ENCODE results near the gene RPS6KC1. TPM values are rescaled to one million over a fixed set of nuclear protein-coding genes. Genes with fewer than 3 reads are reported as not detected.

RPS6KC1 gene
- total RNA-seq, 1 donor from 2014 or later: 25.6 TPM

DNA sequence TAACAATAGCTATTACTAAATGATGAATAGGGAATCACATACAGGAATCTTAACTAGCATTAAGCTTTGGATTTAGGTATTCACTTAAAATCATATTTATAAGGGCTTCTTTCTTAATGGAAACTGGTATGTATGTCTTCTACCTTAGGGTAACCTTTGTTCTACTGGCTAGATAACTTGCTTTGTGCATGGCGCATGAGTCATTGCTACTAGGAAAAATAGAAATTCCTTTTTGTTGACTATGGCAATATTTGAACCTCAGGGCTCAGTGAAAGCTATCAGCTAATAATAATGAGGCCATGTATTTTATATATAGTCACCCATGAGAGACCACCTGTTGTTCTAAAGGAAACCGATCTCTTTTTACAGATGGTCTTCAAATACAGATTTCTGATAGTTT is 72.5 kb downstream of the RPS6KC1 start:
- peak overlapping the region; percentile 40 for H3K4me2 ChIP-seq (ENCODE audit: low read length)
- no peak overlapping the region for H2AFZ ChIP-seq (ENCODE audit: low read depth, low read length)
- H3K4me1 ChIP-seq (ENCODE audit: insufficient read depth, low read length): peaks cover 30% of the 10 kb centered on the region
- H3K36me3 ChIP-seq (ENCODE audit: insufficient read depth, low read length): no peaks in the 10 kb centered on the region
- H3K27ac Mint-ChIP-seq (ENCODE audit: unreplicated experiment): no peak overlapping the region
- H3K9ac ChIP-seq (ENCODE audit: low read length): no peak overlapping the region
- no peak overlapping the region for H3K4me3 Mint-ChIP-seq (ENCODE audit: unreplicated experiment)
- no peak overlapping the region for H3K4me3 ChIP-seq (ENCODE audit: insufficient read depth, low read depth, low read length)
- TF ChIP-seq EZH2 (IDR thresholded peaks at IDR 0.05; ENCODE audit: insufficient read depth, low read length): no peak
- TF ChIP-seq, protein P1, sequence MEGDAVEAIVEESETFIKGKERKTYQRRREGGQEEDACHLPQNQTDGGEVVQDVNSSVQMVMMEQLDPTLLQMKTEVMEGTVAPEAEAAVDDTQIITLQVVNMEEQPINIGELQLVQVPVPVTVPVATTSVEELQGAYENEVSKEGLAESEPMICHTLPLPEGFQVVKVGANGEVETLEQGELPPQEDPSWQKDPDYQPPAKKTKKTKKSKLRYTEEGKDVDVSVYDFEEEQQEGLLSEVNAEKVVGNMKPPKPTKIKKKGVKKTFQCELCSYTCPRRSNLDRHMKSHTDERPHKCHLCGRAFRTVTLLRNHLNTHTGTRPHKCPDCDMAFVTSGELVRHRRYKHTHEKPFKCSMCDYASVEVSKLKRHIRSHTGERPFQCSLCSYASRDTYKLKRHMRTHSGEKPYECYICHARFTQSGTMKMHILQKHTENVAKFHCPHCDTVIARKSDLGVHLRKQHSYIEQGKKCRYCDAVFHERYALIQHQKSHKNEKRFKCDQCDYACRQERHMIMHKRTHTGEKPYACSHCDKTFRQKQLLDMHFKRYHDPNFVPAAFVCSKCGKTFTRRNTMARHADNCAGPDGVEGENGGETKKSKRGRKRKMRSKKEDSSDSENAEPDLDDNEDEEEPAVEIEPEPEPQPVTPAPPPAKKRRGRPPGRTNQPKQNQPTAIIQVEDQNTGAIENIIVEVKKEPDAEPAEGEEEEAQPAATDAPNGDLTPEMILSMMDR (IDR thresholded peaks at IDR 0.05; ENCODE audit: insufficient read depth, low read depth, low read length): no peak
- no peaks in the 10 kb centered on the region for H3K27me3 ChIP-seq (ENCODE audit: insufficient read depth, low read length)
- H3K36me3 Mint-ChIP-seq (ENCODE audit: low read depth, unreplicated experiment): peaks cover 3% of the 10 kb centered on the region
- peak overlapping the region; percentile 24 for H3K27ac ChIP-seq (ENCODE audit: low read depth, low read length)
- peaks cover 20% of the 10 kb centered on the region for H4K20me1 ChIP-seq (ENCODE audit: insufficient read depth, low read length)
- H3K4me1 Mint-ChIP-seq (ENCODE audit: low read depth, unreplicated experiment): peaks cover 27% of the 10 kb centered on the region
- H3K27me3 Mint-ChIP-seq (ENCODE audit: low read depth, unreplicated experiment): no peaks in the 10 kb centered on the region
- no peaks in the 10 kb centered on the region for H3K9me3 Mint-ChIP-seq (ENCODE audit: unreplicated experiment)
- DNase-seq (ENCODE audit: low read depth) (peak; percentile 77), FAIRE-seq (no peak)
- H3K9me3 ChIP-seq (ENCODE audit: insufficient read depth, low read depth, low read length): no peaks in the 10 kb centered on the region
- peaks cover 13% of the 10 kb centered on the region for H3K79me2 ChIP-seq (ENCODE audit: insufficient read depth, low read length)

DNA sequence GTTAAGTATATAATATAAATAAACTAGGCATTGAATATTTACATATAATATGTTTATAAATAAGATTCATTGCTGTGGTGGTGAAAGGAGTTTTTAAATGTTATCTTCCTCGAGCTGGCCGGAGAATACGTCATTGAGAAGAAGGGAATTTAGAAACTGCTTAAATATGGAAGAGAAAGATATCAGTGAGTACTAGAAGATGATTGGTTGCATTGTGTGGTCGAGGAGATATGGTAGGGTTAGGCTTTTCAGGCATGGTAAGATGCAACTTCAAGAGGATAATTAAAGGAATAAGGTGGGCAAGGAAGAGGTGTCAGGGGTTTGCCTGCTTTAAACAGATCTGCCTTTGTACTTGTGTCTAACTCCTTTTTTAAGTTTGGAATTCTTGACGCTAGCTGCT is 73.5 kb downstream of the RPS6KC1 start:
- H3K27ac ChIP-seq (ENCODE audit: low read depth, low read length): no peak overlapping the region
- no peak overlapping the region for H3K4me3 Mint-ChIP-seq (ENCODE audit: unreplicated experiment)
- peaks cover 13% of the 10 kb centered on the region for H3K79me2 ChIP-seq (ENCODE audit: insufficient read depth, low read length)
- no peak overlapping the region for H3K27ac Mint-ChIP-seq (ENCODE audit: unreplicated experiment)
- H3K4me1 ChIP-seq (ENCODE audit: insufficient read depth, low read length): peaks cover 29% of the 10 kb centered on the region
- H3K36me3 ChIP-seq (ENCODE audit: insufficient read depth, low read length): no peaks in the 10 kb centered on the region
- no peak overlapping the region for H3K4me3 ChIP-seq (ENCODE audit: insufficient read depth, low read depth, low read length)
- FAIRE-seq: no peak
- H3K4me1 Mint-ChIP-seq (ENCODE audit: low read depth, unreplicated experiment): peaks cover 24% of the 10 kb centered on the region
- H3K9me3 ChIP-seq (ENCODE audit: insufficient read depth, low read depth, low read length): no peaks in the 10 kb centered on the region
- no peak overlapping the region for H3K4me2 ChIP-seq (ENCODE audit: low read length)
- DNase-seq (ENCODE audit: low read depth): no peak
- H3K27me3 ChIP-seq (ENCODE audit: insufficient read depth, low read length): no peaks in the 10 kb centered on the region
- H3K27me3 Mint-ChIP-seq (ENCODE audit: low read depth, unreplicated experiment): no peaks in the 10 kb centered on the region
- no peak overlapping the region for H2AFZ ChIP-seq (ENCODE audit: low read depth, low read length)
- no peaks in the 10 kb centered on the region for H3K9me3 Mint-ChIP-seq (ENCODE audit: unreplicated experiment)
- TF ChIP-seq, protein P1 (IDR thresholded peaks at IDR 0.05; ENCODE audit: insufficient read depth, low read depth, low read length): no peak
- no peak for TF ChIP-seq EZH2 (IDR thresholded peaks at IDR 0.05; ENCODE audit: insufficient read depth, low read length)
- no peak overlapping the region for H3K9ac ChIP-seq (ENCODE audit: low read length)
- H4K20me1 ChIP-seq (ENCODE audit: insufficient read depth, low read length): peaks cover 20% of the 10 kb centered on the region
- H3K36me3 Mint-ChIP-seq (ENCODE audit: low read depth, unreplicated experiment): peaks cover under 1% of the 10 kb centered on the region

DNA sequence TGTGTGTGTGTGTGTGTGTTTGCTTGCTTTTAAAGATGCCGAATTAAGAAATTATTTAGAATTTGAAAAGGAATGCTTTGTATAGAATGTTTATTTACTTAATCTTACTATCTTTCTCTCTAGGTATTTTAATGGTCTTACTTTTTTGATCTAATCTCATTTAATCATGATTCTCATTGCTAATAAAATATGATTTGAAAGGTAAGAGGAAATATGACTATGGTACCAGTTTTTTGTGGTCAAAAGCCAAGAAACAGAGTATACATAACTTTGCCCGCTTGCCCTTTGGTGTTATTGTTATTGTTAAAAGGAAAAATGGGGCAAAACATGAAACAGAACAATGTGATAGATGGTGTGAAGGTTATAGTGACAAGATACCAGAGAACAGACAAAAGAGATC is 74.6 kb downstream of the RPS6KC1 start:
- H3K4me1 Mint-ChIP-seq (ENCODE audit: low read depth, unreplicated experiment): peaks cover 15% of the 10 kb centered on the region
- Histone ChIP-seq H3K79me2 (ENCODE audit: insufficient read depth, low read length) (peaks cover 13% of the 10 kb centered on the region), H2AFZ (ENCODE audit: low read depth, low read length) (no peak overlapping the region), H3K9me3 (ENCODE audit: insufficient read depth, low read depth, low read length) (no peaks in the 10 kb centered on the region), H3K4me2 (ENCODE audit: low read length) (no peak overlapping the region), H4K20me1 (ENCODE audit: insufficient read depth, low read length) (peaks cover 12% of the 10 kb centered on the region), H3K27me3 (ENCODE audit: insufficient read depth, low read length) (no peaks in the 10 kb centered on the region), H3K4me1 (ENCODE audit: insufficient read depth, low read length) (peaks cover 19% of the 10 kb centered on the region), H3K9ac (ENCODE audit: low read length) (no peak overlapping the region), H3K4me3 (ENCODE audit: insufficient read depth, low read depth, low read length) (no peak overlapping the region), H3K36me3 (ENCODE audit: insufficient read depth, low read length) (no peaks in the 10 kb centered on the region), H3K27ac (ENCODE audit: low read depth, low read length) (no peak overlapping the region)
- no peaks in the 10 kb centered on the region for H3K36me3 Mint-ChIP-seq (ENCODE audit: low read depth, unreplicated experiment)
- no peaks in the 10 kb centered on the region for H3K27me3 Mint-ChIP-seq (ENCODE audit: low read depth, unreplicated experiment)
- no peak for TF ChIP-seq EZH2 (IDR thresholded peaks at IDR 0.05; ENCODE audit: insufficient read depth, low read length)
- TF ChIP-seq, protein P1 (IDR thresholded peaks at IDR 0.05; ENCODE audit: insufficient read depth, low read depth, low read length): no peak
- no peak for FAIRE-seq
- no peaks in the 10 kb centered on the region for H3K9me3 Mint-ChIP-seq (ENCODE audit: unreplicated experiment)
- no peak overlapping the region for H3K27ac Mint-ChIP-seq (ENCODE audit: unreplicated experiment)
- H3K4me3 Mint-ChIP-seq (ENCODE audit: unreplicated experiment): no peak overlapping the region
- DNase-seq (ENCODE audit: low read depth): no peak

Data from astrocyte (in vitro differentiated cells and primary cell).